Smooth muscle cell of the pulmonary artery (primary cell): ENCODE data around the gene TBC1D3B. TPM values are rescaled to one million over a fixed set of nuclear protein-coding genes. Genes with fewer than 3 reads are reported as not detected.

ENCODE experiments used
- total RNA-seq: library from RNA; depleted of rRNA; stranded (reverse); fragments of >200 nt; gene quantifications from 2 replicates; pipeline ENCODE4 v1.2.3, GENCODE V29; 2014

TBC1D3B gene
- total RNA-seq = 1.5 and 4.9 TPM in 2 replicates

GRCh38 chr17:36176536-36176935 is at the start of gene TBC1D3B:
Gene TBC1D3B (minus strand): TSS chr17:36176636. CDS start chr17:36175050, 1,586 bp downstream.

GRCh38 chr17:36210439-36211211 is 34.2 kb upstream of the TBC1D3B start, which contains the start of gene CCL4L2:
Gene CCL4L2 (plus strand): TSS chr17:36211063.

Other genes starting within 250 kb of the TBC1D3B start
- 0.59 TPM in 1 of 2 replicates, not detected in the other for gene RDM1, start 245.9 kb downstream of the TBC1D3B start, total RNA-seq
- not detected in 2 replicates for gene LYZL6, start 232.9 kb downstream of the TBC1D3B start, total RNA-seq
- gene CCL16, start 195.1 kb downstream of the TBC1D3B start, total RNA-seq = not detected in 2 replicates
- gene CCL14, start 189.9 kb downstream of the TBC1D3B start, total RNA-seq = not detected in 2 replicates
- not detected in 2 replicates for gene CCL15, start 175.1 kb downstream of the TBC1D3B start, total RNA-seq
- not detected in 2 replicates for gene CCL23, start 158.7 kb downstream of the TBC1D3B start, total RNA-seq
- not detected in 2 replicates for gene CCL18, start 112.4 kb downstream of the TBC1D3B start, total RNA-seq
- not detected in 2 replicates for gene CCL3, start 86.5 kb downstream of the TBC1D3B start, total RNA-seq
- not detected in 2 replicates for gene CCL4, start 72.8 kb downstream of the TBC1D3B start, total RNA-seq
- gene CCL3L1, start 20.1 kb upstream of the TBC1D3B start, total RNA-seq = not detected in 2 replicates
- 0.13 TPM in 1 of 2 replicates, not detected in the other for gene CCL4L2, start 34.4 kb upstream of the TBC1D3B start, total RNA-seq
- 0.07 and 0.78 TPM in 2 replicates for gene TBC1D3I, start 87.9 kb upstream of the TBC1D3B start, total RNA-seq
- gene TBC1D3G, start 147.2 kb upstream of the TBC1D3B start, total RNA-seq = 0.07 TPM in 1 of 2 replicates, not detected in the other
- gene TBC1D3H, start 211.8 kb upstream of the TBC1D3B start, total RNA-seq = not detected in 2 replicates